PC-9 (cell line): ENCODE results near the gene RER1.

ENCODE experiments used
- EZH2 ChIP-seq: fragments of 200-600 bp; sonication (generic); IDR thresholded peaks from 2 replicates; pipeline ENCODE4 v1.8.0; 2017; ENCODE audit warnings: antibody characterized with exemption, low read depth
- TF ChIP-seq, protein P1 (sequence below): fragments of 200-600 bp; sonication (generic); conservative IDR thresholded peaks from 2 replicates; pipeline ENCODE4 v1.6.1; 2017; ENCODE audit warnings: mixed run types, antibody characterized with exemption, mild to moderate bottlenecking, moderate library complexity

DNA sequence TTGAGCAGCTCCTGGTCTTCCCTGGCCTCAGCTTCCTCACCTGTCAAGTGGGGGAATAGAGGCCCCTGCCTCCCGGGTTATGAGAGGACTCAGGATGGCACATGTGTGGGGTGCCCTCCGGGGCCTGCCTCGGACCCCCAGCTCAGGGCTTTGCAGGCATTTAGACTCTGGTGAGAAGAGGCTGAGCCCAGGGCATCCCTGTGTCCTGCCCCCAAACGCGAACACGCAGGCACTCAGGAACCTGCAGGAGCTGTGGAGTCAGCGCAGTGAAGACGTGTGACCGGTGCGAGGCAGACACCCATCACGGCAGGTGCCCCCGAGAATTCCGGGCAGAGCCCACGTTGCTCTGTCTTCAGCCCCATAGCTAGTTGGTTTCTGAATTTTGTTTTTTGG lies 26.2 kb downstream of the RER1 start:
- TF ChIP-seq, protein P1, sequence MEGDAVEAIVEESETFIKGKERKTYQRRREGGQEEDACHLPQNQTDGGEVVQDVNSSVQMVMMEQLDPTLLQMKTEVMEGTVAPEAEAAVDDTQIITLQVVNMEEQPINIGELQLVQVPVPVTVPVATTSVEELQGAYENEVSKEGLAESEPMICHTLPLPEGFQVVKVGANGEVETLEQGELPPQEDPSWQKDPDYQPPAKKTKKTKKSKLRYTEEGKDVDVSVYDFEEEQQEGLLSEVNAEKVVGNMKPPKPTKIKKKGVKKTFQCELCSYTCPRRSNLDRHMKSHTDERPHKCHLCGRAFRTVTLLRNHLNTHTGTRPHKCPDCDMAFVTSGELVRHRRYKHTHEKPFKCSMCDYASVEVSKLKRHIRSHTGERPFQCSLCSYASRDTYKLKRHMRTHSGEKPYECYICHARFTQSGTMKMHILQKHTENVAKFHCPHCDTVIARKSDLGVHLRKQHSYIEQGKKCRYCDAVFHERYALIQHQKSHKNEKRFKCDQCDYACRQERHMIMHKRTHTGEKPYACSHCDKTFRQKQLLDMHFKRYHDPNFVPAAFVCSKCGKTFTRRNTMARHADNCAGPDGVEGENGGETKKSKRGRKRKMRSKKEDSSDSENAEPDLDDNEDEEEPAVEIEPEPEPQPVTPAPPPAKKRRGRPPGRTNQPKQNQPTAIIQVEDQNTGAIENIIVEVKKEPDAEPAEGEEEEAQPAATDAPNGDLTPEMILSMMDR: no peak
- TF ChIP-seq EZH2: no peak
